OCI-LY1 (cell line): ENCODE results near the gene RBM44.

Source experiments
- CTCF ChIP-seq: fragments of 200-600 bp; sonication (generic), shearing (Covaris generic); IDR thresholded peaks from 2 replicates; pipeline ENCODE4 v1.5.1; 2017; ENCODE audit warnings: mild to moderate bottlenecking, antibody characterized with exemption, low read length, moderate library complexity, mixed read lengths
- EZH2 ChIP-seq: fragments of 200-600 bp; sonication (generic), shearing (Covaris generic); IDR thresholded peaks from 2 replicates; pipeline ENCODE4 v1.8.0; 2017; ENCODE audit warnings: borderline replicate concordance, mixed run types, mild to moderate bottlenecking, antibody characterized with exemption, low read length, moderate library complexity, mixed read lengths

GRCh38 chr2:237758185-237758584 is 40.4 kb upstream of the RBM44 start:
- TF ChIP-seq CTCF, result no peak
- no peak for TF ChIP-seq EZH2
